ENCODE data around the gene PALD1. TPM values are rescaled to one million over a fixed set of nuclear protein-coding genes. Genes with fewer than 3 reads are reported as not detected.

Gene PALD1
- total and polyA plus RNA-seq, 9 of the 15 experiments (the other 6 are each of a cell fraction or from before 2014, with no cell fraction given): 0.03 to 0.29 (median 0.09) TPM; not detected in 2

GRCh38 chr10:70558871-70559810 is 80.6 kb downstream of the PALD1 start (continued):
- peak; percentile 47 for TF ChIP-seq HNRNPLL (IDR thresholded peaks at IDR 0.05; ENCODE audit: low read depth, low read length, poor library complexity, severe bottlenecking)
- peak; percentile 20 to 54; a peak in 3 of 4 replicates for TF ChIP-seq MAZ (CRISPR knock-in tag; conservative IDR thresholded peaks at IDR 0.05 in 1 of 2, IDR thresholded peaks at IDR 0.05 in 1 of 2)
- TF ChIP-seq SRSF9 (IDR thresholded peaks at IDR 0.05; ENCODE audit: borderline replicate concordance, low read depth, low read length): no peak
- TF ChIP-seq SIX5 (IDR thresholded peaks at IDR 0.05; ENCODE audit: borderline replicate concordance in 1 of 2, insufficient read depth in 1 of 2, low read depth in 1 of 2, low read length in 2 of 2): no peak
- TF ChIP-seq POLR2A (conservative IDR thresholded peaks at IDR 0.05): no peak
- TF ChIP-seq KLF1 (tag; IDR thresholded peaks at IDR 0.05): no peak
- peak in 1 of 2 experiments; percentile 99; a peak in 3 of 4 replicates for TF ChIP-seq HDAC1 (IDR thresholded peaks at IDR 0.05)
- TF ChIP-seq ZNF511 (CRISPR knock-in tag; IDR thresholded peaks at IDR 0.05): no peak
- TF ChIP-seq TAF15 (IDR thresholded peaks at IDR 0.05; ENCODE audit: low read depth, low read length): no peak
- TF ChIP-seq DIDO1 (tag; IDR thresholded peaks at IDR 0.05; ENCODE audit: low read depth): no peak
- no peak for TF ChIP-seq ASH1L (IDR thresholded peaks at IDR 0.05; ENCODE audit: borderline replicate concordance, low read depth, partially characterized antibody)
- TF ChIP-seq RREB1 (CRISPR knock-in tag; IDR thresholded peaks at IDR 0.05): no peak
- no peak for TF ChIP-seq ZNF143 (CRISPR knock-in tag; IDR thresholded peaks at IDR 0.05)
- 0 out of 2 replicates have a peak, but pooled peaks have one; percentile 29 for TF ChIP-seq ZNF830 (CRISPR knock-in tag; IDR thresholded peaks at IDR 0.05)
- TF ChIP-seq SMAD4 (CRISPR knock-in tag; conservative IDR thresholded peaks at IDR 0.05): peak; percentile 79
- TF ChIP-seq RBM15 (IDR thresholded peaks at IDR 0.05; ENCODE audit: insufficient read depth, low read length): no peak
- TF ChIP-seq ZNF449 (CRISPR knock-in tag; IDR thresholded peaks at IDR 0.05): no peak
- TF ChIP-seq YBX1 (IDR thresholded peaks at IDR 0.05): no peak
- peak; percentile 75 for TF ChIP-seq SAP30 (IDR thresholded peaks at IDR 0.05; ENCODE audit: borderline replicate concordance, insufficient read depth, low read depth, low read length, poor library complexity, severe bottlenecking)
